K562 (cell line): ENCODE data around the gene SLC7A8. TPM values are rescaled to one million over a fixed set of nuclear protein-coding genes. Genes with fewer than 3 reads are reported as not detected.

Source experiments
- ATAC-seq: fragments of 200-7000 bp; cut with Tn5 transposase; 3 replicates; pipeline ENCODE4 v1.9.1; 2020; ENCODE audit warnings: moderate library complexity
- BruUV-seq: library from RNA; stranded (reverse); fragments of 400-500 nt; replicated peaks from 2 replicates; lab custom pipeline; 2021; lab: Mats Ljungman, UMichigan
- CTCF ChIA-PET: fragments of 300-600 bp; formaldehyde crosslinking; extraction: SDS; loops from one replicate; lab custom pipeline; 2021; ENCODE audit warnings: low intra/inter-chr PET ratio; lab: Yijun Ruan, JAX
- POLR2A ChIA-PET: fragments of 300-600, 350-650 bp; sonication (Branson Sonifier 250); formaldehyde crosslinking; extraction: SDS; loops from one replicate; lab custom pipeline; 2021; ENCODE audit warnings: antibody characterized with exemption, inconsistent platforms; lab: Yijun Ruan, JAX
- DNase-seq, 4 experiments: peaks; one replicate each; pipeline versions ENCODE4 v3.0.0 to v3.0.0-alpha.2; 2011 to 2018; ENCODE audit warnings: low spot score in 3 of 4, mixed read lengths in 3 of 4; ENCODE audit errors: extremely low read depth in 1 of 4
- FAIRE-seq: peaks from 2 replicates; lab custom pipeline; 2011; peaks lifted over from hg19 to GRCh38; lab: Jason Lieb, UNC
- H2AFZ ChIP-seq: 2 replicates; pipeline ENCODE4 v1.6.0; 2011; ENCODE audit warnings: low read depth, low read length, control low read depth, inconsistent platforms
- H3K27ac ChIP-seq: fragments of 200-600 bp; 3 replicates; pipeline ENCODE4 v1.8.0; 2011; ENCODE audit warnings: low read depth, mild to moderate bottlenecking, control low read depth, inconsistent platforms, low read length, moderate library complexity, mixed read lengths; ENCODE audit errors: extremely low read depth
- H3K27me3 ChIP-seq, 2 experiments: fragments of 300-600 bp in 1 of 2; 2 replicates in 1 of 2; 3 replicates in 1 of 2; pipeline versions ENCODE4 v1.6.0 to v1.8.0; 2011; ENCODE audit warnings: inconsistent platforms in 2 of 2, low read length in 2 of 2, mild to moderate bottlenecking in 1 of 2, mixed read lengths in 1 of 2, moderate library complexity in 1 of 2; ENCODE audit not compliant: control insufficient read depth in 2 of 2, insufficient read depth in 2 of 2
- H3K36me3 ChIP-seq: fragments of 300-600 bp; 3 replicates; pipeline ENCODE4 v1.8.0; 2011; ENCODE audit warnings: mild to moderate bottlenecking, low read length, inconsistent platforms; ENCODE audit not compliant: control insufficient read depth, insufficient read depth
- H3K4me1 ChIP-seq, 2 experiments: fragments of 200-600 bp in 1 of 2; replicated peaks in 1 of 2; 2 replicates in 1 of 2; 3 replicates in 1 of 2; pipeline versions ENCODE4 v1.5.1 to v1.8.0; 2011; ENCODE audit warnings: inconsistent platforms in 2 of 2, low read length in 2 of 2, mild to moderate bottlenecking in 1 of 2, mixed read lengths in 1 of 2, moderate library complexity in 1 of 2; ENCODE audit not compliant: control insufficient read depth in 2 of 2, insufficient read depth in 2 of 2
- H3K4me2 ChIP-seq: 2 replicates; pipeline ENCODE4 v1.6.1; 2011; ENCODE audit warnings: low read length, control low read depth, inconsistent platforms, mixed read lengths; ENCODE audit not compliant: insufficient read depth
- H3K4me3 ChIP-seq: fragments of 200-600 bp; sonication (generic), shearing (Covaris generic); 2 replicates; pipeline ENCODE4 v1.5.1; 2016; ENCODE audit warnings: control low read depth, inconsistent platforms
- H3K79me2 ChIP-seq: fragments of 200-600 bp; 3 replicates; pipeline ENCODE4 v1.8.0; 2011; ENCODE audit warnings: low read length, inconsistent platforms; ENCODE audit not compliant: control insufficient read depth, insufficient read depth
- H3K9ac ChIP-seq, 2 experiments: 2 replicates each; pipeline versions ENCODE4 v1.6.0 to v1.6.1; 2011; ENCODE audit warnings: low read depth in 2 of 2, low read length in 2 of 2, control low read depth in 1 of 2, inconsistent platforms in 1 of 2, mild to moderate bottlenecking in 1 of 2, mixed read lengths in 1 of 2; ENCODE audit not compliant: insufficient read depth in 1 of 2
- H3K9me1 ChIP-seq: one replicate; pipeline ENCODE4 v1.6.0; 2011; ENCODE audit warnings: inconsistent platforms, mild to moderate bottlenecking, low read length, moderate library complexity; ENCODE audit not compliant: control insufficient read depth, insufficient read depth
- H3K9me3 ChIP-seq: replicated peaks from 2 replicates; pipeline ENCODE4 v1.5.1; 2011; ENCODE audit warnings: low read depth, low read length, inconsistent platforms; ENCODE audit not compliant: control insufficient read depth, insufficient read depth
- H4K20me1 ChIP-seq: replicated peaks from 2 replicates; pipeline ENCODE4 v1.6.1; 2011; ENCODE audit warnings: low read length, inconsistent platforms, mixed read lengths; ENCODE audit not compliant: control insufficient read depth, insufficient read depth
- CBFB ChIP-seq: sonication (generic); formaldehyde crosslinking; IDR thresholded peaks from 2 replicates; pipeline ENCODE4 v1.4.0; 2020; ENCODE audit warnings: mild to moderate bottlenecking, missing genetic modification reagents
- IRF2 ChIP-seq: sonication (generic); formaldehyde crosslinking; IDR thresholded peaks from 2 replicates; pipeline ENCODE4 v1.8.1; 2022; ENCODE audit warnings: mild to moderate bottlenecking, missing genetic modification reagents
- KDM1A ChIP-seq, 2 experiments: fragments of 450-650 bp; IDR thresholded peaks; 2 replicates each; pipeline ENCODE4 v1.6.1; 2016; ENCODE audit warnings: mild to moderate bottlenecking in 2 of 2
- PKNOX1 ChIP-seq: fragments of 450-650 bp; IDR thresholded peaks from 2 replicates; pipeline ENCODE4 v1.6.1; 2016
- WGBS: fragments of 100-300 bp; shearing (Covaris generic); methylation state at CpG from one replicate; pipeline ENCODE4 v1.1.6; 2016; ENCODE audit warnings: low coverage, mixed read lengths; ENCODE audit not compliant: insufficient coverage; ENCODE audit errors: missing lambda C conversion rate; 5-methylcytosine and 5-hydroxymethylcytosine counted together
- in situ Hi-C: fragments of 300-500 bp; cut with MboI; formaldehyde crosslinking; loops from 4 replicates; pipeline ENCODE4 v1.15.0; 2018; ENCODE audit warnings: inconsistent platforms, mixed read lengths
- intact Hi-C: fragments of 100-400 bp; cut with micrococcal nuclease; formaldehyde crosslinking; loops from 2 replicates; pipeline ENCODE4 v1.14.2; 2022
- polyA plus RNA-seq, 8 experiments: library from polyadenylated mRNA; depleted of rRNA in 4 of 8; stranded (reverse) in 5 of 8; unstranded in 3 of 8; fragments of >200 nt; fragmentation: Nextera tagmentation in 2 of 8; fragmentation: Illumina TruSeq in 1 of 8; extraction: Ambion mirVana in 2 of 8; extraction: Trizol in 1 of 8; gene quantifications; 2 replicates each; pipeline versions ENCODE4 v1.2.1 to v1.2.3, GENCODE V29; 2011 to 2014; ENCODE audit warnings: inconsistent platforms in 1 of 8, missing spikeins in 1 of 8
- total RNA-seq, 7 experiments: library from RNA; depleted of rRNA in 6 of 7; stranded (reverse); fragments of >200 nt in 6 of 7; fragmentation: Illumina TruSeq in 2 of 7; extraction: Trizol in 2 of 7; gene quantifications; 2 replicates each; pipeline versions ENCODE4 v1.2.1 to v1.2.3, GENCODE V29; 2011 to 2021; ENCODE audit warnings: low replicate concordance in 1 of 7

The SLC7A8 gene
- total and polyA plus RNA-seq, 9 of the 15 experiments (the other 6 are each of a cell fraction or from before 2014, with no cell fraction given): 2.0 to 33.0 (median 6.0) TPM

- Histone ChIP-seq H3K9me3 (no peaks in the 10 kb centered on the region), H3K4me2 (no peak overlapping the region), H3K27me3 (no peaks in the 10 kb centered on the region), H3K36me3 (peaks cover 8% of the 10 kb centered on the region; the same call in 1 of the 3 replicates), H3K9ac (no peak overlapping the region), H4K20me1 (no peaks in the 10 kb centered on the region), H3K4me3 (no peak overlapping the region), H3K9me1 (no peaks in the 10 kb centered on the region), H3K4me1 (peaks cover 4 to 8% of the 10 kb centered on the region in 2 experiments; a peak in 4 of 5 replicates), H3K27ac (no peak overlapping the region), H2AFZ (no peak overlapping the region), H3K79me2 (peaks cover 6% of the 10 kb centered on the region; the same call in 1 of the 3 replicates)
- ChIA-PET CTCF (interaction anchor here (1.7 kb wide), 1 partner anchor 34 kb away, joined by 4 read pairs; no protein-coding TSS in a partner anchor), POLR2A (interaction anchor here (0.6 to 1.7 kb wide), 5 partner anchors 9 to 84 kb away, joined by 3 to 15 read pairs (median 4); partner anchors contain the start of genes ACIN1 and C14orf119)
- TF ChIP-seq KDM1A (IDR thresholded peaks at IDR 0.05) (peak in 1 of 2 experiments; percentile 34; a peak in 1 of 4 replicates), IRF2 (no peak)
- in situ Hi-C loops: no loop called here
- no TSS peak for BruUV-seq
- FAIRE-seq (no peak), DNase-seq (no peak), ATAC-seq (no peak)
- WGBS: 22% methylated on average over 4 of the region's 4 CpGs
- intact Hi-C loops: no loop called here
Observed at GRCh38 chr14:23103581-23103980, 79.9 kb downstream of the SLC7A8 start.

GRCh38 chr14:23102801-23103200 is 80.7 kb downstream of the SLC7A8 start:
- ATAC-seq: no peak
- TF ChIP-seq PKNOX1: 0 out of 2 replicates have a peak, but pooled peaks have one; percentile 37
- TF ChIP-seq CBFB: no peak
- TF ChIP-seq, all 486 proteins: peak for 1
- Histone ChIP-seq H3K4me2 (no peak overlapping the region), H3K9me3 (no peaks in the 10 kb centered on the region), H3K9ac (no peak overlapping the region), H4K20me1 (0 out of 2 replicates have a peak, but pooled peaks cover 4% of the 10 kb centered on the region), H3K9me1 (no peaks in the 10 kb centered on the region), H2AFZ (no peak overlapping the region), H3K27me3 (no peaks in the 10 kb centered on the region), H3K4me1 (peaks cover 5 to 10% of the 10 kb centered on the region in 2 experiments; a peak in 3 of 5 replicates), H3K36me3 (peaks cover 16% of the 10 kb centered on the region; the same call in 2 of the 3 replicates), H3K4me3 (no peak overlapping the region), H3K79me2 (peaks cover 14% of the 10 kb centered on the region), H3K27ac (no peak overlapping the region)
- ChIA-PET CTCF (no interaction called here), POLR2A (interaction anchor here (0.7 kb wide), 2 partner anchors 108 to 762 kb away, joined by 3 read pairs; no protein-coding TSS in a partner anchor)
- FAIRE-seq (no peak), DNase-seq (no peak)
- in situ Hi-C loops (no loop called here), intact Hi-C loops (no loop called here)
- 14% methylated on average over 2 of the region's 2 CpGs for WGBS
- BruUV-seq: no TSS peak
